ENCODE data around the gene NOP53. TPM values are rescaled to one million over a fixed set of nuclear protein-coding genes. Genes with fewer than 3 reads are reported as not detected.
"Not testable (repeated sequence)": the region's sequence is repeated elsewhere in the genome, so short reads cannot be mapped to it uniquely, and the experiment has no call there.

NOP53 gene
- total RNA-seq, 4 donors from 2014 or later, result 350 to 500 (median 454) TPM

- no peak for DNase-seq (ENCODE audit: extremely low spot score)
- peaks cover 73 to 100% (median 97%) of the 10 kb centered on the region in 4 donors for H3K4me1 ChIP-seq
- peaks cover 16 to 65% (median 49%) of the 10 kb centered on the region in 4 donors for H3K36me3 ChIP-seq
- intact Hi-C loops (cut with DNase I), result no loop called here
- TF ChIP-seq POLR2AphosphoS5 (IDR thresholded peaks at IDR 0.05) (peak in 1 of 2 donors; percentile 46), EP300 (IDR thresholded peaks at IDR 0.05) (no peak)
- peak overlapping the region; percentile 37 to 56 (median 46) for H3K4me3 ChIP-seq
- no peaks in the 10 kb centered on the region for H3K27me3 ChIP-seq
- H3K9me3 ChIP-seq, result no peaks in the 10 kb centered on the region
- peak overlapping the region; percentile 85 to 97 (median 92) for H3K27ac ChIP-seq (replicated peaks in 1 of 4)
- 22% methylated on average over 7 of the region's 7 CpGs for WGBS
Observed at GRCh38 chr19:47723581-47723940, 21.8 kb upstream of the NOP53 start.

DNA sequence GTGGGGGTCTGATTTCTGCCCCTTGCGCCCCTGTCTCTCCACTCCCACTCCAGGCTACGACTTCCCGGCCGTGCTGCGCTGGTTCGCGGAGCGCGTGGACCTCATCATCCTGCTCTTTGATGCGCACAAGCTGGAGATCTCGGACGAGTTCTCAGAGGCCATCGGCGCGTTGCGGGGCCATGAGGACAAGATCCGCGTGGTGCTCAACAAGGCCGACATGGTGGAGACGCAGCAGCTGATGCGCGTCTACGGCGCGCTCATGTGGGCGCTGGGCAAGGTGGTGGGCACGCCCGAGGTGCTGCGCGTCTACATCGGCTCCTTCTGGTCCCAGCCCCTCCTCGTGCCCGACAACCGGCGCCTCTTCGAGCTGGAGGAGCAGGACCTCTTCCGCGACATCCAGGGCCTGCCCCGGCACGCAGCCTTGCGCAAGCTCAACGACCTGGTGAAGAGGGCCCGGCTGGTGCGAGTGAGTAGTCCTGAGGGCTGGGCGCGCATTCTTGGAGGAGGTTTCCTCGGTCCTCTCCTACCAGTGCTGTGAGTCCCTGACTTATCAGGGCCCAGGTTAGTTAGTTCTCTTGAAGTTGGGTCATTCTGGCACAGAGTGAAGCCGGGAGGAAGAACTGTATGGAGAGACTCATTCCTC lies 19.5 kb upstream of the NOP53 start:
- no peak for TF ChIP-seq POLR2AphosphoS5 (IDR thresholded peaks at IDR 0.05)
- no peak for TF ChIP-seq EP300 (IDR thresholded peaks at IDR 0.05)
- TF ChIP-seq, protein P1, sequence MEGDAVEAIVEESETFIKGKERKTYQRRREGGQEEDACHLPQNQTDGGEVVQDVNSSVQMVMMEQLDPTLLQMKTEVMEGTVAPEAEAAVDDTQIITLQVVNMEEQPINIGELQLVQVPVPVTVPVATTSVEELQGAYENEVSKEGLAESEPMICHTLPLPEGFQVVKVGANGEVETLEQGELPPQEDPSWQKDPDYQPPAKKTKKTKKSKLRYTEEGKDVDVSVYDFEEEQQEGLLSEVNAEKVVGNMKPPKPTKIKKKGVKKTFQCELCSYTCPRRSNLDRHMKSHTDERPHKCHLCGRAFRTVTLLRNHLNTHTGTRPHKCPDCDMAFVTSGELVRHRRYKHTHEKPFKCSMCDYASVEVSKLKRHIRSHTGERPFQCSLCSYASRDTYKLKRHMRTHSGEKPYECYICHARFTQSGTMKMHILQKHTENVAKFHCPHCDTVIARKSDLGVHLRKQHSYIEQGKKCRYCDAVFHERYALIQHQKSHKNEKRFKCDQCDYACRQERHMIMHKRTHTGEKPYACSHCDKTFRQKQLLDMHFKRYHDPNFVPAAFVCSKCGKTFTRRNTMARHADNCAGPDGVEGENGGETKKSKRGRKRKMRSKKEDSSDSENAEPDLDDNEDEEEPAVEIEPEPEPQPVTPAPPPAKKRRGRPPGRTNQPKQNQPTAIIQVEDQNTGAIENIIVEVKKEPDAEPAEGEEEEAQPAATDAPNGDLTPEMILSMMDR (IDR thresholded peaks at IDR 0.05), result no peak
- TF ChIP-seq POLR2A (IDR thresholded peaks at IDR 0.05; ENCODE audit: low read depth), result no peak
- 84% methylated on average over 40 of the region's 48 CpGs for WGBS

GRCh38 chr19:47726467-47726866 lies 18.9 kb upstream of the NOP53 start:
- Histone ChIP-seq H3K27ac (replicated peaks in 1 of 4) (peak overlapping the region; percentile 83 to 97 (median 87)), H3K4me1 (peaks cover 67 to 95% (median 91%) of the 10 kb centered on the region in 4 donors), H3K9me3 (no peaks in the 10 kb centered on the region), H3K36me3 (peaks cover 21 to 78% (median 58%) of the 10 kb centered on the region in 4 donors), H3K27me3 (no peaks in the 10 kb centered on the region), H3K4me3 (no peak overlapping the region)
- TF ChIP-seq POLR2A (IDR thresholded peaks at IDR 0.05; ENCODE audit: low read depth) (no peak), EP300 (IDR thresholded peaks at IDR 0.05) (no peak), POLR2AphosphoS5 (IDR thresholded peaks at IDR 0.05) (no peak)
- TF ChIP-seq, protein P1 (IDR thresholded peaks at IDR 0.05), result no peak
- no peak for DNase-seq (ENCODE audit: extremely low spot score)
- intact Hi-C loops (cut with DNase I), result no loop called here
- 64% methylated on average over 4 of the region's 4 CpGs for WGBS

More for the DNA sequence above, 19.5 kb upstream of the NOP53 start:
- intact Hi-C loops (cut with DNase I), result no loop called here
- Histone ChIP-seq H3K36me3 (peaks cover 21 to 75% (median 57%) of the 10 kb centered on the region in 4 donors), H3K4me1 (peaks cover 68 to 100% (median 97%) of the 10 kb centered on the region in 4 donors), H3K27me3 (no peaks in the 10 kb centered on the region), H3K9me3 (no peaks in the 10 kb centered on the region), H3K4me3 (no peak overlapping the region), H3K27ac (replicated peaks in 1 of 4) (peak overlapping the region; percentile 83 to 97 (median 87))
- no peak for DNase-seq (ENCODE audit: extremely low spot score)

DNA sequence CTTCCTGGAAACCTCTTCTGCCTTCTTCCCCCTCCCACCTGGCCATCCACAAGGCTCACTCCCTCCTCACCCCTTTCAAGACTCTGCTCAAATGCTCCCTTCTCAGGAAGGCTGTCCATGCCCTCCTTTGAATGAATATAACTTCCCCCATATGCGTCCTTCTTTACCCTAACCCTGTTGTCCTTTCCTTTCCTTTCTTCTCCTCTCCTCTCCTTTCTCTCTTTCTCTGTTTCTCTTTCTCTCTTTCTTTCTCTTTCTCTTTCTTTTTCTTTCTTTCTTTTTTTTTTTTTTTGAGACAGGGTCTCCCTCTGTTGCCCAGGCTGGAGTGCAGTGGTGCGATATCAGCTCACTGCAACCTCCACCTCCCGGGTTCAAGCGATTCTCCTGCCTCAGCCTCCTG lies 17.1 kb upstream of the NOP53 start:
- Histone ChIP-seq H3K36me3 (peaks cover 30 to 79% (median 62%) of the 10 kb centered on the region in 4 donors), H3K4me1 (peaks cover 55 to 90% (median 87%) of the 10 kb centered on the region in 4 donors), H3K27ac (replicated peaks in 1 of 4) (peak overlapping the region; percentile 83 to 97 (median 87))
- DNase-seq (ENCODE audit: extremely low spot score); intact Hi-C loops (cut with DNase I); H3K4me3 ChIP-seq; H3K9me3 ChIP-seq; H3K27me3 ChIP-seq: not testable (repeated sequence)
- 85% methylated on average over 4 of the region's 4 CpGs for WGBS

- Histone ChIP-seq H3K4me1 (peaks cover 45 to 86% (median 79%) of the 10 kb centered on the region in 4 donors), H3K27ac (replicated peaks in 1 of 4) (peak overlapping the region; percentile 83 to 97 (median 87)), H3K36me3 (peaks cover 30 to 82% (median 68%) of the 10 kb centered on the region in 4 donors), H3K4me3 (peak overlapping the region; percentile 8 to 45 (median 30)), H3K27me3 (no peaks in the 10 kb centered on the region), H3K9me3 (no peaks in the 10 kb centered on the region)
- 7% methylated on average over 9 of the region's 9 CpGs for WGBS
- no peak for TF ChIP-seq EP300 (IDR thresholded peaks at IDR 0.05)
- TF ChIP-seq, protein P1 (IDR thresholded peaks at IDR 0.05), result no peak
- TF ChIP-seq POLR2A (IDR thresholded peaks at IDR 0.05; ENCODE audit: low read depth), result no peak
- peak; percentile 64 to 72 for TF ChIP-seq POLR2AphosphoS5 (IDR thresholded peaks at IDR 0.05)
- DNase-seq (ENCODE audit: extremely low spot score), result no peak
- intact Hi-C loops (cut with DNase I), result no loop called here
Observed at GRCh38 chr19:47729468-47729798, 15.9 kb upstream of the NOP53 start.
